Loucy (cell line): ENCODE data around the gene MCCC2.

ENCODE experiments used
- H2AFZ ChIP-seq: fragments of 200-600 bp; sonication (generic); 2 replicates; pipeline ENCODE4 v1.6.0; 2016; ENCODE audit warnings: antibody characterized with exemption, mild to moderate bottlenecking, low read length, moderate library complexity
- H3F3A ChIP-seq: fragments of 200-600 bp; 2 replicates; pipeline ENCODE4 v1.6.0; 2016; ENCODE audit warnings: antibody characterized with exemption, low read depth, mild to moderate bottlenecking
- H3K27me3 ChIP-seq: fragments of 200-600 bp; sonication (generic); 2 replicates; pipeline ENCODE4 v1.6.1; 2014; ENCODE audit warnings: low read length, mild to moderate bottlenecking; ENCODE audit not compliant: insufficient read depth, poor library complexity, severe bottlenecking
- H3K36me3 ChIP-seq: fragments of 200-600 bp; sonication (generic); 2 replicates; pipeline ENCODE4 v1.6.1; 2016; ENCODE audit warnings: low read length; ENCODE audit not compliant: insufficient read depth
- H3K4me1 ChIP-seq: fragments of 200-600 bp; sonication (generic); 2 replicates; pipeline ENCODE4 v1.5.1; 2014; ENCODE audit warnings: low read length, mild to moderate bottlenecking; ENCODE audit not compliant: insufficient read depth, poor library complexity, severe bottlenecking
- H3K4me2 ChIP-seq: fragments of 200-600 bp; sonication (generic); 2 replicates; pipeline ENCODE4 v1.6.0; 2014; ENCODE audit warnings: antibody characterized with exemption, low read length, low read depth, mild to moderate bottlenecking; ENCODE audit not compliant: poor library complexity, severe bottlenecking
- H3K4me3 ChIP-seq: fragments of 200-600 bp; sonication (generic); 2 replicates; pipeline ENCODE4 v1.5.1; 2014; ENCODE audit warnings: low read length, mild to moderate bottlenecking, mixed read lengths; ENCODE audit not compliant: poor library complexity, severe bottlenecking
- H3K79me2 ChIP-seq: fragments of 200-600 bp; sonication (generic); 2 replicates; pipeline ENCODE4 v1.6.1; 2014; ENCODE audit warnings: low read length; ENCODE audit not compliant: insufficient read depth
- H3K9ac ChIP-seq: fragments of 200-600 bp; sonication (generic); 2 replicates; pipeline ENCODE4 v1.6.0; 2014; ENCODE audit warnings: mild to moderate bottlenecking, low read depth, low read length, moderate library complexity; ENCODE audit not compliant: poor library complexity, severe bottlenecking
- H3K9me2 ChIP-seq: fragments of 200-600 bp; sonication (generic); replicated peaks from 2 replicates; pipeline ENCODE4 v1.6.1; 2016; ENCODE audit warnings: low read depth, low read length, mixed read lengths
- H3K9me3 ChIP-seq: fragments of 200-600 bp; sonication (generic); 2 replicates; pipeline ENCODE4 v1.6.1; 2014; ENCODE audit warnings: mild to moderate bottlenecking, antibody characterized with exemption, low read length, low read depth; ENCODE audit not compliant: insufficient read depth
- H4K20me1 ChIP-seq: fragments of 200-600 bp; sonication (generic); 2 replicates; pipeline ENCODE4 v1.6.0; 2014; ENCODE audit warnings: antibody characterized with exemption, low read length, mild to moderate bottlenecking; ENCODE audit not compliant: insufficient read depth, poor library complexity, severe bottlenecking
- EZH2phosphoT487 ChIP-seq: fragments of 200-600 bp; IDR thresholded peaks from 2 replicates; pipeline ENCODE4 v1.6.1; 2018; ENCODE audit warnings: antibody characterized with exemption, mild to moderate bottlenecking, moderate library complexity, borderline replicate concordance
- TF ChIP-seq, protein P1 (sequence below): fragments of 200-600 bp; sonication (generic); conservative IDR thresholded peaks from 2 replicates; pipeline ENCODE4 v1.5.1; 2014; ENCODE audit warnings: mild to moderate bottlenecking, antibody characterized with exemption, low read length

Gene MCCC2

DNA sequence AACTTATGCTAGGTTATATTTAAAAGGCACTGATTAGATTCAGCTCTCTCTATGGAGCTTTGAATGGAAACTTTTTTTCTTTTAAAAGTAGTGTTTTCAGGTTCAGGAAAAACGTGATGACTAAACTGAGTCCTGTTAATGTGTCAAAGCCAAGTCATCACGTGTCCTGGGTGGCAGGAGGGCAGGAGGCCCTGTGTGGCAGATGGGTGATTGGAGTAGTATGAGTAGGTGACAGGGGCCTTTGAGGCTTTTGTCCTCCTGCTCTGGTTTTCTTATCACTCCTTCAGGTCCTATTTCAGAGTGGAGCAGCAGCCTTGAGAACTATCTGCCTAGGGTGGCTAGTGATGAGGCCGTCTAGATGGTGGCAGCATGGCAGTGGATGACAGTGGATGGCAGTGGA lies 114.3 kb downstream of the MCCC2 start:
- no peaks in the 10 kb centered on the region for H3K9me3 ChIP-seq
- H3K4me3 ChIP-seq: no peak overlapping the region
- no peaks in the 10 kb centered on the region for H3K27me3 ChIP-seq
- no peak for TF ChIP-seq EZH2phosphoT487
- TF ChIP-seq, protein P1, sequence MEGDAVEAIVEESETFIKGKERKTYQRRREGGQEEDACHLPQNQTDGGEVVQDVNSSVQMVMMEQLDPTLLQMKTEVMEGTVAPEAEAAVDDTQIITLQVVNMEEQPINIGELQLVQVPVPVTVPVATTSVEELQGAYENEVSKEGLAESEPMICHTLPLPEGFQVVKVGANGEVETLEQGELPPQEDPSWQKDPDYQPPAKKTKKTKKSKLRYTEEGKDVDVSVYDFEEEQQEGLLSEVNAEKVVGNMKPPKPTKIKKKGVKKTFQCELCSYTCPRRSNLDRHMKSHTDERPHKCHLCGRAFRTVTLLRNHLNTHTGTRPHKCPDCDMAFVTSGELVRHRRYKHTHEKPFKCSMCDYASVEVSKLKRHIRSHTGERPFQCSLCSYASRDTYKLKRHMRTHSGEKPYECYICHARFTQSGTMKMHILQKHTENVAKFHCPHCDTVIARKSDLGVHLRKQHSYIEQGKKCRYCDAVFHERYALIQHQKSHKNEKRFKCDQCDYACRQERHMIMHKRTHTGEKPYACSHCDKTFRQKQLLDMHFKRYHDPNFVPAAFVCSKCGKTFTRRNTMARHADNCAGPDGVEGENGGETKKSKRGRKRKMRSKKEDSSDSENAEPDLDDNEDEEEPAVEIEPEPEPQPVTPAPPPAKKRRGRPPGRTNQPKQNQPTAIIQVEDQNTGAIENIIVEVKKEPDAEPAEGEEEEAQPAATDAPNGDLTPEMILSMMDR: no peak
- H3K4me1 ChIP-seq: peaks cover 24% of the 10 kb centered on the region
- no peaks in the 10 kb centered on the region for H3K36me3 ChIP-seq
- H3F3A ChIP-seq: no peaks in the 10 kb centered on the region
- H3K79me2 ChIP-seq: no peaks in the 10 kb centered on the region
- H3K4me2 ChIP-seq: no peak overlapping the region
- no peaks in the 10 kb centered on the region for H4K20me1 ChIP-seq
- H3K9me2 ChIP-seq: no peaks in the 10 kb centered on the region
- H3K9ac ChIP-seq: no peak overlapping the region
- no peak overlapping the region for H2AFZ ChIP-seq

DNA sequence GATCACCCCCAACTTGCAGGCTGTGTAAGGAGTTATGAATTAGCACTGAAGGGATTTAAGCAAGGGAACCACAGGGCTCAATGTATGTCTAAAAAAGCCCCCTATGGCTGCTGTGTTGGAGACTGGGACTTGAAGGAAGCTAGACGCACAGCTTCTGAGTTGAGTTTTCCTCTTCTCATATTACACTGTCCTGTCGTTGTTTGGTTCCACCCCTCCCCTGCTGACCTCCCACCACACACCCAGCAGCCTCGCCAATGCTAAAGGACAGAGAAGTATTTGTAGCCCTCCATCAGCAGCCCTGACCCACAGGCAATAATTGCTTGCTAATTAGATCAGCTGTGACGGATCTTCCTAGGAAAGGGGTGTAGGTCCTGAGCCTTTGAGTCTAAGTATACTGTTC lies 116.8 kb downstream of the MCCC2 start:
- TF ChIP-seq, protein P1: no peak
- TF ChIP-seq EZH2phosphoT487: no peak
- Histone ChIP-seq H2AFZ (no peak overlapping the region), H3F3A (no peaks in the 10 kb centered on the region), H4K20me1 (no peaks in the 10 kb centered on the region), H3K4me3 (no peak overlapping the region), H3K9me3 (no peaks in the 10 kb centered on the region), H3K4me1 (peaks cover 17% of the 10 kb centered on the region), H3K9me2 (no peaks in the 10 kb centered on the region), H3K9ac (no peak overlapping the region), H3K4me2 (no peak overlapping the region), H3K79me2 (no peaks in the 10 kb centered on the region), H3K36me3 (no peaks in the 10 kb centered on the region), H3K27me3 (no peaks in the 10 kb centered on the region)

DNA sequence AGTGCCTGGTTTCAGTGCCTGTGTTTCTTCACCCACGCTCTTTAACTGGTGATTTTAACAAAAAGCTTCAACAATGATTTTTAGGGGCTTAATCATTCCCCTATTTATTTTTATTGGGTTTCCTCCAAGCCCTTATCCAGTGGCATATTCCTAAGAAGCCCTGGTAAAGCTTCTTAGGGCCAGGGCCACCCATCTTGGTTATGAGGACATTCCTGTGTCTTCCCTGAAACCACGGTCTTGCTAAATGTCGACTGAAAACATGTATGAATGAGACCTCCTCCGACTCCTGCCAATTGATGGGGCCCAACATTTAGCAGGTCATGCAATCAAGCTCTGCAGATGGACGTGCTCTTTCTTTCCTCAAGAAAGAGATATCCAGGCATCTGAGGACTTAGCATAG lies 118.3 kb downstream of the MCCC2 start:
- H4K20me1 ChIP-seq: no peaks in the 10 kb centered on the region

More for the DNA sequence above, 118.3 kb downstream of the MCCC2 start:
- Histone ChIP-seq H3K4me3 (no peak overlapping the region), H3K27me3 (no peaks in the 10 kb centered on the region), H3K9me2 (no peaks in the 10 kb centered on the region), H3K4me2 (no peak overlapping the region), H2AFZ (no peak overlapping the region), H3K36me3 (no peaks in the 10 kb centered on the region), H3K4me1 (peaks cover 2% of the 10 kb centered on the region), H3F3A (no peaks in the 10 kb centered on the region), H3K9ac (no peak overlapping the region), H3K9me3 (no peaks in the 10 kb centered on the region), H3K79me2 (no peaks in the 10 kb centered on the region)
- no peak for TF ChIP-seq EZH2phosphoT487
- TF ChIP-seq, protein P1: no peak
